Measurements from ENCODE around the gene URAD.

Gene URAD

DNA sequence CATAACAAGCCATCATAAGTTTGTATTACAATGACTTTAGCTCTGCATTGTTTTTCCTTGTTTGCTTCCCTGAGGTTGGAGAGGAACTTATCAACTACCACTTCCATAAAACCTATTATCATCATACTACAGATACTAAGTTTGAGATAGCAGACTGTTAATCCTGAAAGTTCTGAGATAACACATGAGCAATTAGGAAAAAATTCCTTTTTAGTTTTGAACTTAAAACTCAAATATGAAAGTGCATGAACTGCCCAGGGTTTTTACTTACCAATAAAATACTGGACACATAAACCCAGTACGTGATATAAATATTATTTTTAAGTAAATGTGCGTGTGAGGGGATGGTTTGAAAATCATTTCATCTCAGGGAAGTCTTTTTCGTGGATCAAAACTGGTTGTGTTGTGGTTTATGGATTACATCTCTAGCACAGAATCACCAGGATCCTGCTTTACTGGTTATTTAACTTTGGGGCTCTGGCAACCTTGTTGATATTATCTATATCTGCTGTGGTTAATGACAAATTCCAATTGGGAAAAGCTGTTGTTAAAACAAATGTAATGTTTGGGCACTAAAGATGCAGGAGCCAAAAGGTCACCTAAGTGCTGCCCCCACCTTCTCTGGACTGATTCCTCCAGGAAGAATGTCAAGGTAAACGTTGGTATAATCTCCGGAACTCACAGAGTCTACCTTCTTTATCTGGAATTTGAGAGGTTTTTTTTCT, 31.8 kb downstream of the URAD start:
- DNase-seq (ENCODE audit: low read depth): no peak

DNA sequence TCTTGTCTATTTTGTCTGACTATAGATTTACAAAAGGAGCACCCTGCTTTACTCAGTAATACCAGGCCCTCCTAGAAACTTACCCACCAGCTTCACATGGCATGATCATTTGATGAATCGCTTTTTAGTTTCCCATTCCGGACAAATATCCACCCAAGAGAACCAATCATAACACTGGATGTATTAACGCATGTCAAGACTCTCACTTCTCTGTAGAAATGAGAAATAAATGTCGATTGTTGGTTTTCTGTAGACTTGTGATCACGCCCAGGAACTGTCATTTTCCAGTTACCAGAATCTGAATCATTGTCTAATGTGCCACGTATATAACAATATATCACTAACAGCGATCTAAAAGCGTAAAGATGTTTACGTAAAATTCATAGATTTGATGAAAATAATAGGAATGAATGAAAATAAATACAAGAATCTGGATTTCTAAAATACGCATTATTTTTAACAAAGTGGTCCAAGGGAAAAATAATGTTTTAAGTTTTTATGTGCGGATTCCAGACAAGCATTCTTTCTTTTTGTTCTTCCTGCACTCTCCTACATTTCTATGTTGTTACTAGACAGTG, 33.4 kb downstream of the URAD start:
- no peak for DNase-seq (ENCODE audit: low read depth)

DNA sequence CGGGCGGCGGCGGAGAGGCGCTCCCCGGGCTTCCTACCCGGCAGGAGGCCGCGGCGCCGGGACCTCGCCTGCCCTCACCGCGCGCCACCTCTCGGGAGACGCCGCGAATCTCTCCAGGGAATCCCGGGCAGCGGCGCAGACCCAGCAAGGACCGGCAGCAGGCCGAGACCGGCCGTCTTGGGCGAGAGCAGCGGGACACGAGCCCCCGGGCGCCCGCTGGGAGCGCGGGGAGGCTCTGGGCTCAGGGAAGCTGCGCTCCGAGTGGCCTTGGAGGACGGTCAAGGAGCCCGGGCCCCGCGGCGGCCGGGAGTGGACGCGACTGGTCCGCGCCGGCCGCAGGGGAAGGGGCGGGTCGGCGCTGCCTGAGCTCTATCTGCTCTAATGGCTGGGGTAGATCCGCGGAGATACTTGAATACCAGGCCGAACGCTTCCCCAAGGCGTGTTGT, 34.1 kb downstream of the URAD start:
- DNase-seq (ENCODE audit: low read depth): no peak

GRCh38 chr13:27953676-27954405, 34.7 kb downstream of the URAD start:
- peak; percentile 17 for DNase-seq (ENCODE audit: low read depth)

DNA sequence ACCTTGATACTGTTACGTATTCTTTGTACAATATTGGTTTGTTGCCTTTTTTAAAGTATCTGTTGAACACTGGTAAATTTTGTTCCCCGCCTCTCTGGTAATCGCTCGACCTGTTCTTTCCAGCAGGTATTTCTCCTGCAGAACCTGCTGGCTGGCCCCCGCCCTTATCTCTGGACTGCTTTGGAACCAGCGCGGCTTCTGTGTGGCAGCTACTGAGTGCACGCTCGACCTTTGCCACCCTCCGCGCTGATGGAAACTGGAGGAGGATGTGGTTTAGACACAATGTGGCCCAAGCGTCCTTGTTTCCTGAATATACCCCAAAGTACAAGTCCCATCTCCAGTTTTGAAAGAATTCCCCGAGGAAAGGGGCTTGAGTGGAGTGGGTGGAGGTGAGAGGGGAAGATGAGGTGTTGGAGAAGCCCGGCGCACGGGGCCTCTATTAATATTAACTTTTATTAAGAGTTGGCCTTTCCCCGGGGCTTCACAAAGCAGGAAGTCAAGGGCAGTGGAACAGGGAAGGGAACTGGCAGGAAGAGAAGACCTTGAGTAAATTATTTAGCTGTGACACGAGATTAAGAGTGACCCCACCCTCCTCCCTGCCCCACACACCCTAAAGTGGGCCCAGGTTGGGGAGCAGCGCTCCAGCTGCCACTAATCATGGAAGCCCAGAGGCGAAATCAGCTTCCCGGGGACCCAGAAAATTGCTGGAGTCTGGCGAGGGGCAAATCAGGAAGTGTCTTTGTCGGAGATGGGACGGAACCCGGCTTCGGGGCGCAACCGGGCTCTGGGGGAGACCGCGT, 35.4 kb downstream of the URAD start:
- DNase-seq (ENCODE audit: low read depth): no peak

DNA sequence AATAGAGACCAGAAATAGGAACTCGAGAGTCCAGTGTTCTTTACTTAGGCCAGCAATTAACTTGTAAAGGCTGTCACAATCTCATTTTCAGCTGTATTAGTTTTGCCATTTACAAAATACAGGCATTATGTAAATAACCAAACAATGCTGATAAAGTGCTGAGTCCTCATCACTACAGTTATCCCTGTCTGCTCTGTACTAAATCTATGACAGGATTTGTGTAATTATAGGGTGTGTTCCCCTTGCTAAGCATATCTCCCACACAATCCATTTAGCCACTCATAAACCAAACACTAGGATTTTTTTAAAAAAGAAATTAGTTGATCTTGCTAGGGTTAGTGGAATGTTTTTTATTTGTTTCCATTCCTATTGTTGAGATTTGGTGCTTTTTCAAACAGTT, 45.5 kb downstream of the URAD start:
- DNase-seq (ENCODE audit: low read depth): no peak

GRCh38 chr13:27933580-27934328, 54.7 kb downstream of the URAD start:
- no peak for DNase-seq (ENCODE audit: low read depth)

DNA sequence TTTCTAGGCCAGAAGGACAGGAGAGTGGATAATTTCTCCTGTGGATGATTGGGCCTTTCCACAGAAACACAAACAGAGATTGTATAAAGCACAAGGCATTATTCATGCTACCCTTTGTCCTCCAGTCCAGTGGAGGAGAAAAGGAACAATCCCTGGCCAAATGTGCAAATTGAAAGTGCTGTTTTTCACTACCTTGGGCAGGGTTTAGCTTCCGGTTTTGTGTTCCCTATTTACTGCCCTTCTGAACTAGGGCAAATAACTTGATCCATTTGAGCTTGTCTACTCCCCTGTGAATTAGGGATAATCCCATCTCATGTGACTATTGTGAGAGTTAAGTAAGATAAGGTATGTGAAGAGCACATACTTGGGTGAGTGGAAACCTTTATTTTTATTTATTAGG, 55.4 kb downstream of the URAD start:
- DNase-seq (ENCODE audit: low read depth): no peak

DNA sequence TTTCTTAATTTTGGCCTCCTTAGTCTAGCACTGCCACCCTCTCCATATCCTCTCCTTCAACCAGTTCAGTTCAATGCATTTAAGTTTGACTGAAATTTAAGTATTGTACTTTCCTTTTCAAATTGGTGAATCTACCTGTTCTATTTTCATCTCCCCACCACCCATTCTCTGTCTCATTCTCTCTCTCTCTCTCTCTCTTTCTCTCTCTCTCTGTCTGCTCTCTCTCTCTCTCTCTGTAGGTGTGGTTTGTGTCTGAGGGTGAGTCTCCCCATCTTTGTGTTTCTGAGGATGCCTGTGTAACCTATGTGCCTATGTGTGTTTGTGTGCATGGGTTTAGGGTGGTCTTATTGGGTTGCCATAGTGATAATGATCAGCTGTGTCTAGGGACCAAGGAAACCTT, 58.6 kb downstream of the URAD start:
- DNase-seq (ENCODE audit: low read depth): no peak

GRCh38 chr13:27928805-27929753, 59.4 kb downstream of the URAD start:
- DNase-seq (ENCODE audit: low read depth): no peak

DNA sequence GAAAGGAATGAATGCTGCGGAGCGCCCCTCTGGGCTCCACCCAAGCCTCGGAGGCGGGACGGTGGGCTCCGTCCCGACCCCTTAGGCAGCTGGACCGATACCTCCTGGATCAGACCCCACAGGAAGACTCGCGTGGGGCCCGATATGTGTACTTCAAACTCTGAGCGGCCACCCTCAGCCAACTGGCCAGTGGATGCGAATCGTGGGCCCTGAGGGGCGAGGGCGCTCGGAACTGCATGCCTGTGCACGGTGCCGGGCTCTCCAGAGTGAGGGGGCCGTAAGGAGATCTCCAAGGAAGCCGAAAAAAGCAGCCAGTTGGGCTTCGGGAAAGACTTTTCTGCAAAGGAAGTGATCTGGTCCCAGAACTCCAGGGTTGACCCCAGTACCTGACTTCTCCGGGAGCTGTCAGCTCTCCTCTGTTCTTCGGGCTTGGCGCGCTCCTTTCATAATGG, 60.1 kb downstream of the URAD start:
- DNase-seq (ENCODE audit: low read depth): no peak
